Middle frontal gyrus (tissue), 1 donor: ENCODE data around the gene IFNA21.
"Not testable (repeated sequence)": the region's sequence is repeated elsewhere in the genome, so short reads cannot be mapped to it uniquely, and the experiment has no call there.

Source experiments
- DNase-seq: peaks from one replicate; pipeline ENCODE4 v3.0.0-alpha.2; 2015; ENCODE audit warnings: low spot score; ENCODE audit errors: extremely low spot score

IFNA21 gene

DNA sequence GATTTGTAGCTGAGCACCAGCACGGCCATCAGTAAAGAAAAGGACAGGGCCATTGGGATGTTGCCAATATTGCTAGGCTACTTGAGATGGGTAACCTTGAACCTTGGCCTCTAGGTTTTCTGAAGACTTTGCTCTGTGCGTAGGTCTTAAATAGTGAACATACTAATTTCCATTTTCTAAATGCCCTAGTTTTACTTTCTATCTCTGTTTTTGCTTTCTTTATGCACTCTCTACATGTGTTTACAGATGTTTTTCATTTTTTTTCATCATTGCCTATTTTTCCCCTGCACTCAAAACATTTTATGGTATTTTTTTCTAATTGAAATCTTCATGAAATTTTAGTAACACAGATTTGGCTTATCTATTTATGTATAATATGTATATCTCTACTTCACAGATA is at the start of gene IFNA21:
TSS of gene IFNA21 (minus strand) at position 101 of the 400 bp plus-strand sequence. CDS start at position 53, 48 bp downstream.
- not testable (repeated sequence) for DNase-seq

DNA sequence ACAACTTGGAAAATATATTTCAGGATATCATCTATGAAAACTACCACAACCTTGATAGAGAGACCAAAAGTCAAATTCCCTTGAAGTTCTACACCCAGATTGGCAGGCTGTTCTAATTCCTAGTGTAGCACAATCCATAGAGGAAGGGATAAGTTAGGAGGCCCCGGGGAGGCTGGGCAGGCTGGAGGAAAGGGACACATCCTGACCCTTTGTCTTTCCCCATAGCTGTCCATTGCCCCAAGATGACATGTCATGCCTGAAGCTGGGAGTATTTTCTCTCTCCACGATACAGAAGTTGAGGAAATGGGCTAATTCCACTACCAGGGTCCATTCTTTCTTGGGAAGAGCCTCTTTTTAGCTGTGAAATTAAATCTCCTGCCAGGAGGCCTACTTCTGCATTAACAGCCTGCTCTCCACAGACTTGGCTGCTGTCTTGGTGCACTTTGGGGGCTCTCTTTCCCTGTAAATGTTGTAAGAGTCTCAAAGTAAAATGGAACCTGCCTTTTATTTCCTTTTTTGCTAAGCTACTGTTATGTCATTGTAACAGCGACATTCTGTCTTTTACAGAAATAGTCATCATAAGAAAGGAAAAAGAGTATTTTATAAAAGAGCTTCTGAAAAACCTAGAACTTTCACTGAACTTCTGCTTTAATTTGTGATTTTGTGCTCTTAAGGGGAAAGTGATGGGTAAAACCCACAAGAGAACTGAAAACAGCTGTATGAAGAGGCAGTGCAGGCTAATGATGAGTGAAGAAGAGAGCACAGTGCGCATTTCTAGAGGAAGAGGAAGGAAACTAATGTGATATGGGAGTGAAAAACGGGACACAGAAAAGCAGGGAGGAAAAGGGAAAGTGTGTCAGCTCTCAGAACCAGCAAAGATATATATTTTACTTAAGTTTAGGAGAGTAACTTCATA is 47.2 kb upstream of the IFNA21 start:
- DNase-seq = not testable (repeated sequence)

DNA sequence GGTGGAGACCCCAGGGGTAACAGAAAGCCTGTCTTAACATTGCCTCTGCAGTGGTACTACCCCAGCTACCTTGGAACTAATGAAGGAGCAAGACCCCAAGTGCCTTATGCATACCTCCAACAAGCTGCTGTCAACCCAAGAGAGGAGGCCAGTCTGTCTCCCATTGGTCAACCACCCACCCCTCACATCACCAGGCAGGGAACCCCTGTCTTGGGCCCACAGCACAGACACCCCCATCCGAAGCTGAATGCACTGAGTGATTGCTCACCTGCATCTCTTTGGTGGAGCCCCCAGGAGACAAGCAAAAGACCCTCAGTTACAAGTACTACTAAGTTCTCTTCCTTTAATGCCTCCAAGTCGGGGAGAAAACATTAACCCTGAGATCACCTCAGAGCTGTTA is 45.7 kb upstream of the IFNA21 start:
- not testable (repeated sequence) for DNase-seq

DNA sequence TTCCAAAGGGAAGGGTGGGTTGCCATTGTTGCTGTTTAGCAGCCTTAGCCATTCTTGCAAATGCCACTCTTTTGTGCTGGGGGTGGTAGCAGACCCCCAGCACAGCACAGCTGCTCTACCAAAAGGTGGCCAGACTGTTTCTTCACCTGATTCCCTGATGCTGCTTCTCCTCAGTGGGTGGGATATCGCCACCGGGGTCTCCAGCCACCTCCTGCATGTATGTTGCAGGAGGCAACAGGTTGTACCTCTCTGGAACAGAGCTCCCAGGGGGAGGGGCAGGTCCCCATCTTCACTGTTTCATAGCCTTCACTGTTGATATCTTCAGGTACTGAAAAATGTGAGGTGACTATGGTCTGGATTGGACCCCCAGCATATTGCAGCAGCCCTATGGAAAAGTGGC is 44.3 kb upstream of the IFNA21 start:
- not testable (repeated sequence) for DNase-seq

DNA sequence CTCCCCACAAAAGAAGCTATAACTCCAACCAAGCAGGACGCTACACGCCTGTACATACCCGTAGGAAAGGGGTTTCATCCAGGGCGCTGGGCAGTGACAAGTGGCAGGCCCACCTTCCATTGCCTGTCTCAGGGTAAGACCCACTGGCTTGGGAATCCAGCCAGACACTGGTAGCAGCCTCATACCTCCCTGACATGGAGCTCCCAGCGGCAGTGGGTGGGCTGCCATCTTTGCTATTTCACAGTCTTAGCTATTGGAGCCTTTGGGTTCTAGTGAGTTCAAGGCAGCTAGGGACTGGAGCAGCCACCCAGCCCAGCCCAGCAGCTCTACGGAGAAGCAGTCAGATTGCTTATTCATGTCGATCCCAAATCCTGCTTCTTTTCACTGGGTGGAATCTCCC is 43.9 kb upstream of the IFNA21 start:
- DNase-seq = no peak

DNA sequence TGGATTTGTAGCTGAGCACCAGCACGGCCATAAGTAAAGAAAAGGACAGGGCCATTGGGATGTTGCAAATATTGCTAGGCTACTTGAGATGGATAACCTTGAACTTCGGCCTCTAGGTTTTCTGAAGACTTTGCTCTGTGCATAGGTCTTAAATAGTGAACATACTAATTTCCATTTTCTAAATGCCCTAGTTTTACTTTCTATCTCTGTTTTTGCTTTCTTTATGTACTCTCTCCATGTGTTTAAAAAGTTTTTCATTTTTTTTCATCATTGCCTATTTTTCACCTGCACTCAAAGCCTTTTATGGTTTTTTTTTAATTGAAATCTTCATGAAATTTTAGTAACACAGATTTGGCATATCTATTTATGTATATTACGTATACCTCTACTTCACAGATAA is 40.6 kb upstream of the IFNA21 start, which contains the start of gene IFNA10:
TSS of gene IFNA10 (minus strand) at position 101 of the 400 bp plus-strand sequence. CDS start at position 55, 46 bp downstream.
- DNase-seq = not testable (repeated sequence)

DNA sequence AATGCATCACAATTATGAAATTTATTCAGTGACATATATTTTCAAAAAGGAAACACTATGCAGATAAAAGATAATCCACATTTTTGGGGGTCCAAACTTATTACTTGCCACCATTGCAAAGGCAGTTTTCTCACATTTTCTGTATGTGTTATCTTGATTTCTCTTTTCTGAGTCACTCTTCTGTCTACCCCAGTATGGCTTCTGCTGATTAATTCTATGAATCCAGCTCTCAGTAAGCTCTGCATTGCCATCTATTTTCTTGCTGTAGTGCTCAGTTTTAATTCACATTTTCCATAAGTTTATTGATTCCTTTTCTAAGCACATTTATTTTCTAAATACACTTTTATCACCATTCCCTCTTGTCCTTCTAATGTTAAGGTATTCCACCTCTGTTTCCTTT is 38.7 kb upstream of the IFNA21 start:
- no peak for DNase-seq

DNA sequence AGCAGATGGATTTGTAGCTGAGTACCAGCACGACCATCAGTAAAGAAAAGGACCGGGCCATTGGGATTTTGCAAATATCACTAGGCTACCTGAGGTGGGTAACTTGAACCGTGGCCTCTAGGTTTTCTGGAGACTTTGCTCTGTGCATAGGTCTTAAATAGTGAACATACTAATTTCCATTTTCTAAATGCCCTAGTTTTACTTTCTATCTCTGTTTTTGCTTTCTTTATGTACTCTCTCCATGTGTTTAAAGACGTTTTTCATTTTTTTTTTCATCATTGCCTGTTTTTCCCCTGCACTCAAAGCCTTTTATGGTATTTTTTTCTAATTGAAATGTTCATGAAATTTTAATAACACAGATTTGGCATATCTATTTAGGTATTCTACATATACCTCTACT is 35.6 kb upstream of the IFNA21 start, which contains the start of gene IFNA7:
TSS of gene IFNA7 (minus strand) at position 101 of the 400 bp plus-strand sequence. CDS start at position 61, 40 bp downstream.
- DNase-seq = not testable (repeated sequence)

DNA sequence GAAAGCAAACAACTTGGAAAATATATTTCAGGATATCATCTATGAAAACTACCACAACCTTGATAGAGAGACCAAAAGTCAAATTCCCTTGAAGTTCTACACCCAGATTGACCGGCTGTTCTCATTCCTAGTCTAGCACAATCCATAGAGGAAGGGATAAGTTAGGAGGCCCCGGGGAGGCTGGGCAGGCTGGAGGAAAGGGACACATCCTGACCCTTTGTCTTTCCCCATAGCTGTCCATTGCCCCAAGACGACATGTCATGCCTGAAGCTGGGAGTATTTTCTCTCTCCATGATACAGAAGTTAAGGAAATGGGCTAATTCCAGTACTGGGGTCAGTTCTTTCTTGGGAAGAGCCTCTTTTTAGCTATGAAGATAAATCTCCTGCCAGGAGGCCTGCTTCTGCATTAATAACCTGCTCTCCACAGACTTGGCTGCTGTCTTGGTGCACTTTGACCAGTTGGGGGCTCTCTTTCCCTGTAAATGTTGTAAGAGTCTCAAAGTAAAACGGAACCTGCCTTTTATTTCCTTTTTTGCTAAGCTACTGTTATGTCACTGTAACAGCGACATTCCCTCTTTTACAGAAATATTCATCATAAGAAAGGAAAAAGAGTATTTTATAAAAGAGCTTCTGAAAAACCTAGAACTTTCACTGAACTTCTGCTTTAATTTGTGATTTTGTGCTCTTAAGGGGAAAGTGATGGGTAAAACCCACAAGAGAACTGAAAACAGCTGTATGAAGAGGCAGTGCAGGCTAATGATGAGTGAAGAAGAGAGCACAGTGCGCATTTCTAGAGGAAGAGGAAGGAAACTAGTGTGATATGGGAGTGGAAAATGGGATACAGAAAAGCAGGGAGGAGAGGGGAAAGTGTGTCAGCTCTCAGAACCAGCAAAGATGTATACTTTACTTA is 28.7 kb upstream of the IFNA21 start:
- DNase-seq = not testable (repeated sequence)

DNA sequence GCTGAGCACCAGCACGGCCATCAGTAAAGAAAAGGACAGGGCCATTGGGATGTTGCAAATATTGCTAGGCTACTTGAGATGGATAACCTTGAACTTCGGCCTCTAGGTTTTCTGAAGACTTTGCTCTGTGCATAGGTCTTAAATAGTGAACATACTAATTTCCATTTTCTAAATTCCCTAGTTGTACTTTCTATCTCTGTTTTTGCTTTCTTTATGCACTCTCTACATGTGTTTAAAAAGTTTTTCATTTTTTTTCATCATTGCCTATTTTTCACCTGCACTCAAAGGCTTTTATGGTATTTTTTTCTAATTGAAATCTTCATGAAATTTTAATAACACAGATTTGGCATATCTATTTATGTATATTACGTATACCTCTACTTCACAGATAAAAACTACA is 21.0 kb upstream of the IFNA21 start, which contains the start of gene IFNA4:
TSS of gene IFNA4 (minus strand) at position 101 of the 400 bp plus-strand sequence. CDS start at position 45, 56 bp downstream.
- DNase-seq = not testable (repeated sequence)

DNA sequence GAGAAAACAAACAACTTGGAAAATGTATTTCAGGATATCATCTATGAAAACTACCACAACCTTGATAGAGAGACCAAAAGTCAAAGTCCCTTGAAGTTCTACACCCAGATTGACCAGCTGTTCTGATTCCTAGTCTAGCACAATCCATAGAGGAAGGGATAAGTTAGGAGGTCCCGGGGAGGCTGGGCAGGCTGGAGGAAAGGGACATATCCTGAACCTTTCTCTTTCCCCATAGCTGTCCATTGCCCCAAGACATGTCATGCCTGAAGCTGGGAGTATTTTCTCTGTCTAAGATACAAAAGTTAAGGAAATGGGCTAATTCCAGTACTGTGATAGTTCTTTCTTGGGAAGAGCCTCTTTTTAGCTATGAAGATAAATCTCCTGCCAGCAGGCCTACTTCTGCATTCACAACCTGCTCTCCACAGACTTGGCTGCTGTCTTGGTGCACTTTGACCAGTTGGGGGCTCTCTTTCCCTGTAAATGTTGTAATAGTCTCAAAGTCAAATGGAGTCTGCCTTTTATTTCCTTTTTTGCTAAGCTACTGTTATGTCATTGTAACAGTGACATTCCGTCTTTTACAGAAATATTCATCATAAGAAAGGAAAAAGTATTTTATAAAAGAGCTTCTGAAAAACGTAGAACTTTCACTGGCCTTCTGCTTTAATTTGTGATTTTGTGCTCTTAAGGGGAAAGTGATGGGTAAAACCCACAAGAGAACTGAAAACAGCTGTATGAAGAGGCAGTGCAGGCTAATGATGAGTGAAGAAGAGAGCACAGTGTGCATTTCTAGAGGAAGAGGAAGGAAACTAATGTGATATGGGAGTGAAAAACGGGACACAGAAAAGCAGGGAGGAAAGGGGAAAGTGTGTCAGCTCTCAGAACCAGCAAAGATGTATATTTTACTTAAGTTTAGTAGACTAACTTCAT is 16.6 kb upstream of the IFNA21 start:
- DNase-seq = not testable (repeated sequence)

DNA sequence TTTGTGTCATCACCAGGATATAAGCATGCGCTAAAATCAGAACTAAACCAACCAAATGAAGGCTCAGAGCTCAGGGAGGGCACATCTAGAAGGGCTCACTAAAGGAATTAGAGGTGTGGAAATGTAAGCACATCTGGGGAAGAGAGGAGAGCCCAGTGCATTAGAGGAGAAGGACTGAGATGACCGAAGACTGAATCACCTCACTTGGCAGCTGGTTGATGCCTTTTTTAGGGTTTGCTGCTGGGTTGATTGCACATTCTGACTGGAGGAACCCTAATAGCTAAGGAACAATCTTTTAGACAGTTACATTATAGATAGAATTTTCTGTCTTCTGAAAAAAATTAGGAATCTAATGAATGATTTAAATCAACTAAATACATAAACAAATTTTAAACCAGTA is 8.2 kb upstream of the IFNA21 start:
- no peak for DNase-seq

DNA sequence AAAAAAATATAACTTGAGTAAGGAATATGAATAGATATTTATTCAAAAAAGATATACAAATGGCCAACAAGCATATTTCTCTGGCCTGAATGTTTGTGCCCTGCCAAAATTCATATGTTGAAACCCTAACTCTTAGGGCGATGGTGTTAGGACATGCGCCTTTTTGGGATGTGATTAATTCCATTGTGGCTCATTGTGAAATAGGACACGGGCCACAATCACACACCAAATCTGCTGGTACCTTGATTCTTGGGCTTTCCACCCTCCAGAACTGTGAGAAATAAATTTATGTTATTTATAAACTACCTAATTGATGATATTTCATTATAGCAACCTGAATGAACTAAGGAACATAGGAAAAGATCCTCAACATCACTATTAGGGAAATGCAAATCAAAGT is 5.7 kb upstream of the IFNA21 start:
- no peak for DNase-seq

DNA sequence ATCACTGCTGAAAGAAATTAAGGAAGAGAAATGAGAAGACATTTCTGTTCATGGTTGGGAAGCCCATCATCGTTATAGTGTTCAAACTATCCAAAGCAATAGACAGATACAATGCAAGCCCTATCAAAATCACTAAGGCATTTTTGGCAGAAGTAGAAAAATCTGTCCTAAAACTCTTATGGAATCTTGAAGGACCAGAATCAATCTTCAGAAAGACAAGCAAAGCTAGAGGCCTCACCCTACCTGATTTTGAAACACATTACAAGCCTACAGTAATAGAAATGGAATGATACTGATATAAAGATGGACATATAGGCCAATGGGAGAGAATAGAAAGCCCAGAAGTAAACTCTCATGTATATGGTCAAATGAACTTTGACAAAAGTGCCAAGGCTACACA is 4.9 kb upstream of the IFNA21 start:
- no peak for DNase-seq

DNA sequence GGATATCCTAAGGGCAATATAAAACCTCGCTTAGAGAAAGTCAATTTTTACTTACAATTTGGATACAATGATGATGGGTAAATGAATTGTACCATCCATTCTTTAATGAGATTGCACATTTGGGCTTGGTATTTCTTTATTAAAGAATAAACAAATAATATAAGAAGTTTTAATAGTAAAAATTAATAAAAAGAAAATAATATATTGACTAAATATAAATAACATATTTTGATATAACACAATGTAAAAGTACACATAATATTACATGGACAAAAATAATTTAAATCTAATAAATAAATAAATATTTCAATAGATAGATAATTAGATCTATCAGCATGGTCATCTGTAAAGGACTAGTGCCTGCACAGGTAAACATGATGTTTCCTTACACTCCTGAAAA is 944 bp downstream of the IFNA21 start:
- no peak for DNase-seq

DNA sequence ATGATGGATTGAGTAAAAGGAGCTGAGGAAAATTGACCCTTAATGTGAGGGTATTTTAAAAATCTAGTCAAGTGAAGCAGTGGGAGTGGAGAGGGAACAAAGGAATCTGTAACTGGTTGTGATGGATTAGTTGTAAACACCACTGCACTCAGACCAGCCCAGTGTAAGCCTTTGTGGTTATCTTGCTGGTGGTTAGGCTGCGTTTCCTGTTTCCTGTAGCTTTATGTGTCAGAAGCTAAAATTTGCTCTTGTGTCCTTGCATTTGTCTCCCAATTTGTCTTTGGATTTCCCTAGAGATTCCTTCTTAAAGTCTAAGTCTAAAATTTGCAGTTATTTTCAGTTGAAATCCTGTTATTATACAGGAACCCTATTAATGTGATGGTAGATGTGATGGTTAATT is 6.3 kb downstream of the IFNA21 start:
- DNase-seq = no peak

DNA sequence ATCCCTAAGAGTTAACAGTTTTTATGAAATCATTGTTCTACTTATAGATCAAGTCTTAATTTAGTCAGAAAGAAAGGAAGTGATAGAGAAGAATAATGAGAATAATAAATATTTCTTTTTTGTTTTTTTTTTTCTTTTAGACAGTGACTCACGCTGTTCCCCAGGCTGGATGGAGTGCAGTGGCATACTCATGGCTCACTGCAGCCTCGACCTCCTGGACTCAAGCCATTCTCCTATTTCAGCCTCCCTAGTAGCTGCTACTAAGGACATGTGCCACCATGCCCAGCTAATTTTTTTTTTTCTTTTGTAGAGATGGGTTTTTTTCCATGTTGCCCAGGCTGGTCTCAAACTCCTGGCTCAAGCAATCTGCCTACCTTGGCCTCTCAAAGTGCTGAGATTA is 11.0 kb downstream of the IFNA21 start:
- no peak for DNase-seq

DNA sequence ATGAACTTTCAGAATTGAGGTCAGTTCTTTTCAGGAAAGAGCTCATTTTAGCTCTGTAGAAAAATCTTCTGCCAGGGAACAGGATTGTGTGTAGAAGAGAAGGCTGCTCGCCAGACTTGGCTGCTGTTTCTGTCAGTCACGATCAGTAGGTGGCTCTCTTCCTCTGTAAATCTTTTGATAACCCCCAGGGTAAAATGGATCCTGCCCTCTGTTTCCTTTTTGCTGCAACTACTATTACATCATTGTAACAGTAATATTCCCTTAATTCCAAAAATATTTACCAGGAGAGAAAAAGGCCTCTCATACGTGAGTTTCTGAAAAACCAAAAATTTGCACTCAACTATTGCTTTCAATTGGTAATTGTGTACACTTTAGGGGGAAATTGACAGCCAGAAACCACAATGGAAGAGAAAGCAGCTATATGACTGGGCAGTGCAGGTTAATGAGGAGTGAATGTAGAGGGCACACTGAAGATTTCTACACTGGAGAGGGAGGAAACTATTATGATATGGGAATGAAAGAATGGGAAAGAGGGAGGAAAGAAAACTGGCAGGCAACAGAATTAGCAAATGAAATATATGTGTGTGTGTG is 12.3 kb downstream of the IFNA21 start:
- DNase-seq = no peak

DNA sequence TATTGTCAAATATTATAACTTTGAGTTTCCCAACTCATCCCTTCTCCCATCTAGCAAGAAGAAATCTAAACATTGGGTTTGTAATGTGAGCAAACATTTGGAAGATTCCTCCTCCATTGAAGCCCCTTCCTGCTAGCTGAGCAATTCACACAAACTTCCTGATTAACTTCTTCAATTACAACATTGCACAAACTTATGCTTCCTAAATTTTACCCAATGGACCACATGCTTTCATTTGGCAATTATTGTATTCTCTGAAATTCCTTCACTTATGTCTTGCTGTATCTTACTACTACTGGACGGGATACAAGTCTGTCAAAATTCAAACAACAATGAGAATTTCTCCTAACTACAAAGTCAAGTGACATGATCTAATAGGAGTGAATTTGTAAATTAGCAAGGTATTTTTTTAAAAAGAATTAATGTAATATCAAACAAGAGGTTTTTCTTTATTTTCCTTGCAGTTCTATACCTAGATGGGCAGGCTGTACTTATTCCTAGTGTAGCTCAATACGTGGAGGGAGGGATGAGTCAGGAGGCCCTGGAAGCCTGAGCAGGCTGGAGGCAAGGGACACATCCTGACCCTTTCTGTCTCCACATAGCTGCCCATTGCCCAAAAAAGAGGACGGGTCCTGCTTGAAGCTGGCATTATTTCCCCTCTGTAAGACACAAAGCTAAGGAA is 13.0 kb downstream of the IFNA21 start:
- DNase-seq = no peak

DNA sequence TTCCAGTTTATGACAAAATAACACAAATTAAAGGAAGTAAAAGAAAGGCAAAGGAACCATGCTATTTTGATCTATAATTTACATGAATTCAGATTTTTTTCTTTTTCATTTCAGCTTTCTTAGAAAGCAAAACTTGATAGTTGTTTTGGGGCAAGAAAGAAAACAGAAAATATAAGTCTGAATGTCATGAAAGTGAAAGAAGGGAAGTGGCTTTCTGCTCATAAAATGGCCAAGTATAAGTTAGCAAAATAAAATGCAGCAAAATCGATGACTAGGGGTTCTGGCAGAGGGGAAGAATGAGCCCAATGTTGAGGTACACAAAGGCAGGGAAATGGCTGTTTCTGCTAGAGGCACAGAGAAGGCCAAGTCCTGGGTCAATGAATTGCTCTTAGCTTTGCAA is 21.9 kb downstream of the IFNA21 start:
- DNase-seq = no peak
